Fibroblast of skin of back (primary cell): ENCODE data around the gene METAP1. TPM values are rescaled to one million over a fixed set of nuclear protein-coding genes. Genes with fewer than 3 reads are reported as not detected.
A peak's percentile ranks its signal among the peaks of the same experiment; 100 is the strongest.
"Not testable (repeated sequence)": the region's sequence is repeated elsewhere in the genome, so short reads cannot be mapped to it uniquely, and the experiment has no call there.

ENCODE experiments used
- DNase-seq: peaks from one replicate; pipeline ENCODE4 v3.0.0-alpha.2; 2013
- polyA plus RNA-seq, 2 experiments: library from polyadenylated mRNA; unstranded; fragments of 120-200 nt; gene quantifications; one replicate each; pipeline ENCODE4 v1.2.1, GENCODE V29; 2013; ENCODE audit not compliant: insufficient read length in 2 of 2

METAP1 gene
- polyA plus RNA-seq (2013, experiment 1 of 2; ENCODE audit: insufficient read length), result 55.5 TPM
- 51.9 TPM for polyA plus RNA-seq (2013, experiment 2 of 2; ENCODE audit: insufficient read length)

- peak; percentile 93 for DNase-seq
These were observed at the start of gene METAP1 for GRCh38 chr4:98995183-98996055. METAP1 (plus strand) TSS chr4:98995721; CDS start chr4:98995754, 33 bp downstream.

- DNase-seq, result no peak
These were observed 49.2 kb upstream of the METAP1 start for GRCh38 chr4:98946359-98946758.

GRCh38 chr4:98950925-98951324, 44.6 kb upstream of the METAP1 start:
- DNase-seq, result no peak

- DNase-seq, result no peak
These were observed 43.8 kb upstream of the METAP1 start for GRCh38 chr4:98951710-98952109.

GRCh38 chr4:98955229-98955628, 40.3 kb upstream of the METAP1 start:
- DNase-seq, result no peak

GRCh38 chr4:98958065-98958464, 37.5 kb upstream of the METAP1 start:
- DNase-seq, result no peak

GRCh38 chr4:98959411-98959810, 36.1 kb upstream of the METAP1 start:
- DNase-seq, result no peak

GRCh38 chr4:98961770-98962169, 33.8 kb upstream of the METAP1 start:
- DNase-seq, result no peak

GRCh38 chr4:98963538-98964433, 31.7 kb upstream of the METAP1 start:
- no peak for DNase-seq

- DNase-seq, result no peak
These were observed 28.6 kb upstream of the METAP1 start for GRCh38 chr4:98966926-98967325.

GRCh38 chr4:98967786-98968329, 27.7 kb upstream of the METAP1 start:
- no peak for DNase-seq

GRCh38 chr4:98969878-98970785, 25.4 kb upstream of the METAP1 start:
- DNase-seq, result peak; percentile 6

GRCh38 chr4:98976716-98977115, 18.8 kb upstream of the METAP1 start:
- DNase-seq, result peak; percentile 86

- DNase-seq, result no peak
These were observed 18.0 kb upstream of the METAP1 start for GRCh38 chr4:98977557-98977956.

GRCh38 chr4:98987720-98988119, 7.8 kb upstream of the METAP1 start:
- DNase-seq, result no peak

GRCh38 chr4:98992835-98993234, 2.7 kb upstream of the METAP1 start:
- not testable (repeated sequence) for DNase-seq

- DNase-seq, result no peak
These were observed 2.0 kb upstream of the METAP1 start for GRCh38 chr4:98993419-98994071.

- peak; percentile 21 for DNase-seq
These were observed 893 bp upstream of the METAP1 start for GRCh38 chr4:98994474-98995182.

GRCh38 chr4:98996056-98996764, 689 bp downstream of the METAP1 start:
- peak; percentile 42 for DNase-seq

GRCh38 chr4:98996765-98997068, 1.2 kb downstream of the METAP1 start:
- no peak for DNase-seq
